SK-N-SH (cell line): ENCODE data around the gene UGCG.
A peak's percentile ranks its signal among the peaks of the same experiment; 100 is the strongest.

Experiments
- FOXJ3 ChIP-seq: sonication (generic); formaldehyde crosslinking; IDR thresholded peaks from 2 replicates; pipeline ENCODE4 v1.5.1; 2020; ENCODE audit warnings: mild to moderate bottlenecking, missing genetic modification reagents
- NFIC ChIP-seq: IDR thresholded peaks from 2 replicates; pipeline ENCODE4 v1.4.0; 2012; ENCODE audit warnings: borderline replicate concordance
- TAF1 ChIP-seq: IDR thresholded peaks from 2 replicates; pipeline ENCODE4 v1.6.1; 2012; ENCODE audit warnings: low read depth, mild to moderate bottlenecking, low read length, moderate library complexity, borderline replicate concordance
- TF ChIP-seq, protein P1 (sequence below): IDR thresholded peaks from 2 replicates; pipeline ENCODE4 v1.6.1; 2012; ENCODE audit warnings: mild to moderate bottlenecking, low read depth, low read length, moderate library complexity
- TF ChIP-seq, protein P2 (sequence below): fragments of 200-600 bp; sonication (generic); IDR thresholded peaks from 2 replicates; pipeline ENCODE4 v1.6.1; 2017; ENCODE audit warnings: antibody characterized with exemption, mild to moderate bottlenecking, moderate library complexity

DNA sequence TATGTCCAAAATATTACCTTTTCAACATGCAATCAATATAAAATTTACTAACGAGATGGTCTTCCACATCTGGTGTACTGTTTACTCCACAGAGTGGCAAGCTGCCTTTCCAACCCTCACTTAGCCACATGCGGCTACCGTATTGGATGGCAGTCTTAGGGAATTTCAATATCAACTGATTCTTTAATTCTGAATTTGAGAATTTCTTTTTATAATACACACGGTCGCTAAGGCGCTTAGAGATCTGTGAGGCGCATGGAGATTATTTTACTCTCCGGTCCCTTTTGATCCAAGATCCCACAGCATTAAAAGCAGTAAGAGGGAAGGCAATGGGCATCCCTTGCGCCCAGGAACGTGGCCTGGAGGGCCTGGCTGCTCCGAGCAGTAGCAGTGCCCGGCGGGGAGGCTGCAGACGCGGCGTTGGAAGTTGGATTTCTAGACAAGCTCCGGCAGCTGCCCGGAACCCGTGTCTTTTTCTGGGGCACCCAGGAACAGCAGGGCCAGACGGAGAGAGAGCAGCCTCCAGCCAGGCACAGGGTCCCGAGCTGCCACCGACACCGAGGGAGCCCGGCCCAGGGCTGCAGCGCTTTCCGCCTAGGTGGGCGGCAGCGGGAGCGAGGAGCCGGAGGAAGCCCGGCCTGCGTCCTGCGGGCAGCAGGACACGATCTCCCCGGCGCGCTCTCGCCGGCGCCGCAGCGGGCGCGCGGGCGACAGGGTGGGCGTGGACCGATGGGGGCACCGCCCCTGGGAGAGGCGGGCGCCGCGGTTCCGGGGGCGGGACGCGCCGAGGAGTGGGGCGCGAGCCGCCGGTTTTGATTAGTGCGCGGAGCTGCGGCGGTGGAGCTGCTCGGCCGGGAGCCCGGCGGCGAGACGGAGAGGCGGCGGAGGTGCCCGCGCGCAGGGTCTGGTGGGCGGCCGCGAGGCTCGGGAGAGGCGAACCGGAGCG, at the start of gene UGCG:
- TF ChIP-seq, protein P1, sequence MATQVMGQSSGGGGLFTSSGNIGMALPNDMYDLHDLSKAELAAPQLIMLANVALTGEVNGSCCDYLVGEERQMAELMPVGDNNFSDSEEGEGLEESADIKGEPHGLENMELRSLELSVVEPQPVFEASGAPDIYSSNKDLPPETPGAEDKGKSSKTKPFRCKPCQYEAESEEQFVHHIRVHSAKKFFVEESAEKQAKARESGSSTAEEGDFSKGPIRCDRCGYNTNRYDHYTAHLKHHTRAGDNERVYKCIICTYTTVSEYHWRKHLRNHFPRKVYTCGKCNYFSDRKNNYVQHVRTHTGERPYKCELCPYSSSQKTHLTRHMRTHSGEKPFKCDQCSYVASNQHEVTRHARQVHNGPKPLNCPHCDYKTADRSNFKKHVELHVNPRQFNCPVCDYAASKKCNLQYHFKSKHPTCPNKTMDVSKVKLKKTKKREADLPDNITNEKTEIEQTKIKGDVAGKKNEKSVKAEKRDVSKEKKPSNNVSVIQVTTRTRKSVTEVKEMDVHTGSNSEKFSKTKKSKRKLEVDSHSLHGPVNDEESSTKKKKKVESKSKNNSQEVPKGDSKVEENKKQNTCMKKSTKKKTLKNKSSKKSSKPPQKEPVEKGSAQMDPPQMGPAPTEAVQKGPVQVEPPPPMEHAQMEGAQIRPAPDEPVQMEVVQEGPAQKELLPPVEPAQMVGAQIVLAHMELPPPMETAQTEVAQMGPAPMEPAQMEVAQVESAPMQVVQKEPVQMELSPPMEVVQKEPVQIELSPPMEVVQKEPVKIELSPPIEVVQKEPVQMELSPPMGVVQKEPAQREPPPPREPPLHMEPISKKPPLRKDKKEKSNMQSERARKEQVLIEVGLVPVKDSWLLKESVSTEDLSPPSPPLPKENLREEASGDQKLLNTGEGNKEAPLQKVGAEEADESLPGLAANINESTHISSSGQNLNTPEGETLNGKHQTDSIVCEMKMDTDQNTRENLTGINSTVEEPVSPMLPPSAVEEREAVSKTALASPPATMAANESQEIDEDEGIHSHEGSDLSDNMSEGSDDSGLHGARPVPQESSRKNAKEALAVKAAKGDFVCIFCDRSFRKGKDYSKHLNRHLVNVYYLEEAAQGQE = no peak
- TF ChIP-seq, protein P2, sequence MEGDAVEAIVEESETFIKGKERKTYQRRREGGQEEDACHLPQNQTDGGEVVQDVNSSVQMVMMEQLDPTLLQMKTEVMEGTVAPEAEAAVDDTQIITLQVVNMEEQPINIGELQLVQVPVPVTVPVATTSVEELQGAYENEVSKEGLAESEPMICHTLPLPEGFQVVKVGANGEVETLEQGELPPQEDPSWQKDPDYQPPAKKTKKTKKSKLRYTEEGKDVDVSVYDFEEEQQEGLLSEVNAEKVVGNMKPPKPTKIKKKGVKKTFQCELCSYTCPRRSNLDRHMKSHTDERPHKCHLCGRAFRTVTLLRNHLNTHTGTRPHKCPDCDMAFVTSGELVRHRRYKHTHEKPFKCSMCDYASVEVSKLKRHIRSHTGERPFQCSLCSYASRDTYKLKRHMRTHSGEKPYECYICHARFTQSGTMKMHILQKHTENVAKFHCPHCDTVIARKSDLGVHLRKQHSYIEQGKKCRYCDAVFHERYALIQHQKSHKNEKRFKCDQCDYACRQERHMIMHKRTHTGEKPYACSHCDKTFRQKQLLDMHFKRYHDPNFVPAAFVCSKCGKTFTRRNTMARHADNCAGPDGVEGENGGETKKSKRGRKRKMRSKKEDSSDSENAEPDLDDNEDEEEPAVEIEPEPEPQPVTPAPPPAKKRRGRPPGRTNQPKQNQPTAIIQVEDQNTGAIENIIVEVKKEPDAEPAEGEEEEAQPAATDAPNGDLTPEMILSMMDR = no peak
- TF ChIP-seq NFIC (no peak), TAF1 (peak; percentile 87), FOXJ3 (CRISPR knock-in tag) (no peak)
